Measurements from ENCODE around the gene IZUMO2. TPM values are rescaled to one million over a fixed set of nuclear protein-coding genes. Genes with fewer than 3 reads are reported as not detected.
A peak's percentile ranks its signal among the peaks of the same experiment; 100 is the strongest.

IZUMO2 gene
- total and polyA plus RNA-seq, 9 of the 15 experiments (the other 6 are each of a cell fraction or from before 2014, with no cell fraction given), result not detected

GRCh38 chr19:50162988-50163387 lies at the start of gene IZUMO2 (continued):
- TF ChIP-seq ZNF699 (CRISPR knock-in tag; IDR thresholded peaks at IDR 0.05; ENCODE audit: insufficient replicate concordance) (no peak), SRF (CRISPR knock-in tag; IDR thresholded peaks at IDR 0.05) (no peak), L3MBTL2 (IDR thresholded peaks at IDR 0.05) (peak; percentile 75), NELFE (IDR thresholded peaks at IDR 0.05; ENCODE audit: insufficient read depth, insufficient read length) (no peak), GTF2E2 (tag; IDR thresholded peaks at IDR 0.05) (no peak), ZNF830 (CRISPR knock-in tag; IDR thresholded peaks at IDR 0.05) (no peak), ZNF717 (CRISPR knock-in tag; IDR thresholded peaks at IDR 0.05) (no peak)

DNA sequence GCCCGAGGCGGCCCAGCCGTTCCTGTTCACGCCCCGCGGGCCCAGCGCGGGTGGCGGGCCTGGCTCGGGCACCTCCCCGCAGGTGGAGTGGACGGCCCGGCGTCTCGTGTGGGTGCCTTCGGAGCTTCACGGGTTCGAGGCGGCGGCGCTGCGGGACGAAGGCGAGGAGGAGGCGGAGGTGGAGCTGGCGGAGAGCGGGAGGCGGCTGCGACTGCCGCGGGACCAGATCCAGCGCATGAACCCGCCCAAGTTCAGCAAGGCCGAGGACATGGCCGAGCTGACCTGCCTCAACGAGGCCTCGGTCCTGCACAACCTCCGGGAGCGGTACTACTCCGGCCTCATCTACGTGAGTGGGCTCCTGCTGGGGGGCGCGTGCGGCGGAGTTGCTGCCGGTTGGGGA lies 47.3 kb upstream of the IZUMO2 start:
- no peak overlapping the region for H3K4me3 ChIP-seq
- no peak overlapping the region for H3K9ac ChIP-seq (ENCODE audit: insufficient read depth in 1 of 2, low read depth in 2 of 2, low read length in 2 of 2)
- H3K4me2 ChIP-seq (ENCODE audit: insufficient read depth, low read length), result no peak overlapping the region
- H2AFZ ChIP-seq (ENCODE audit: low read depth, low read length), result no peak overlapping the region
- H4K20me1 ChIP-seq (replicated peaks; ENCODE audit: control insufficient read depth, insufficient read depth, low read length), result no peaks in the 10 kb centered on the region; the same call in 1 of the 2 replicates
- no peak for DNase-seq (ENCODE audit: extremely low read depth in 1 of 4, low spot score in 3 of 4)
- H3K27me3 ChIP-seq (ENCODE audit: control insufficient read depth in 2 of 2, insufficient read depth in 2 of 2, low read length in 2 of 2), result peaks cover 0 to 8% of the 10 kb centered on the region in 2 experiments; a peak in 1 of 5 replicates
- peaks cover 0 to 15% of the 10 kb centered on the region in 2 experiments; a peak in 2 of 5 replicates for H3K4me1 ChIP-seq (replicated peaks in 1 of 2; ENCODE audit: control insufficient read depth in 2 of 2, insufficient read depth in 2 of 2, low read length in 2 of 2)
- H3K27ac ChIP-seq (ENCODE audit: extremely low read depth, low read depth, low read length), result no peak overlapping the region
- intact Hi-C loops (cut with micrococcal nuclease), result no loop called here
- no peak for FAIRE-seq
- CTCF ChIA-PET (ENCODE audit: low intra/inter-chr PET ratio), result interaction anchor here (0.5 kb wide), 1 partner anchor 323 kb away, joined by 4 read pairs; no protein-coding TSS in a partner anchor
- H3K79me2 ChIP-seq (ENCODE audit: control insufficient read depth, insufficient read depth, low read length), result no peaks in the 10 kb centered on the region
- no TSS peak for BruUV-seq (replicated peaks)
- TF ChIP-seq, protein P1, sequence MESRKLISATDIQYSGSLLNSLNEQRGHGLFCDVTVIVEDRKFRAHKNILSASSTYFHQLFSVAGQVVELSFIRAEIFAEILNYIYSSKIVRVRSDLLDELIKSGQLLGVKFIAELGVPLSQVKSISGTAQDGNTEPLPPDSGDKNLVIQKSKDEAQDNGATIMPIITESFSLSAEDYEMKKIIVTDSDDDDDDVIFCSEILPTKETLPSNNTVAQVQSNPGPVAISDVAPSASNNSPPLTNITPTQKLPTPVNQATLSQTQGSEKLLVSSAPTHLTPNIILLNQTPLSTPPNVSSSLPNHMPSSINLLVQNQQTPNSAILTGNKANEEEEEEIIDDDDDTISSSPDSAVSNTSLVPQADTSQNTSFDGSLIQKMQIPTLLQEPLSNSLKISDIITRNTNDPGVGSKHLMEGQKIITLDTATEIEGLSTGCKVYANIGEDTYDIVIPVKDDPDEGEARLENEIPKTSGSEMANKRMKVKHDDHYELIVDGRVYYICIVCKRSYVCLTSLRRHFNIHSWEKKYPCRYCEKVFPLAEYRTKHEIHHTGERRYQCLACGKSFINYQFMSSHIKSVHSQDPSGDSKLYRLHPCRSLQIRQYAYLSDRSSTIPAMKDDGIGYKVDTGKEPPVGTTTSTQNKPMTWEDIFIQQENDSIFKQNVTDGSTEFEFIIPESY (CRISPR knock-in tag; IDR thresholded peaks at IDR 0.05), result peak; percentile 57
- no peak for TF ChIP-seq SRSF3 (IDR thresholded peaks at IDR 0.05; ENCODE audit: insufficient read depth, low read length)
- no peaks in the 10 kb centered on the region for H3K9me1 ChIP-seq (ENCODE audit: control insufficient read depth, insufficient read depth, low read length)
- POLR2A ChIA-PET, result interaction anchor here (0.6 kb wide), 1 partner anchor 43 kb away, joined by 3 read pairs; no protein-coding TSS in a partner anchor
- no peak for ATAC-seq
- in situ Hi-C loops (cut with MboI), result no loop called here
- H3K9me3 ChIP-seq (replicated peaks; ENCODE audit: control insufficient read depth, insufficient read depth, low read depth, low read length), result no peaks in the 10 kb centered on the region
- no peaks in the 10 kb centered on the region for H3K36me3 ChIP-seq (ENCODE audit: control insufficient read depth, insufficient read depth, low read length)
- WGBS (ENCODE audit: insufficient coverage, low coverage, missing lambda C conversion rate), result 61% methylated on average over 30 of the region's 46 CpGs
